HepG2 (cell line): ENCODE measurements around the gene TNC. TPM values are rescaled to one million over a fixed set of nuclear protein-coding genes. Genes with fewer than 3 reads are reported as not detected.

Experiments
- ATAC-seq: fragments of 200-7000 bp; cut with Tn5 transposase; 3 replicates; pipeline ENCODE4 v1.9.1; 2020; ENCODE audit warnings: mild to moderate bottlenecking, moderate library complexity
- BruUV-seq: library from RNA; stranded (reverse); fragments of 400-500 nt; replicated peaks from 2 replicates; lab custom pipeline; 2021; lab: Mats Ljungman, UMichigan
- CTCF ChIA-PET: fragments of 300-600 bp; formaldehyde crosslinking; extraction: SDS; loops from one replicate; lab custom pipeline; 2021; ENCODE audit warnings: low total read pairs, inconsistent platforms, low intra/inter-chr PET ratio; lab: Yijun Ruan, JAX
- POLR2A ChIA-PET: fragments of 350-600 bp; sonication (Branson Sonifier 250); formaldehyde crosslinking; loops from one replicate; lab custom pipeline; 2020; ENCODE audit warnings: antibody characterized with exemption, inconsistent platforms; lab: Yijun Ruan, JAX
- DNase-seq: peaks from one replicate; pipeline ENCODE4 v3.0.0-alpha.2; 2015; ENCODE audit warnings: low spot score
- FAIRE-seq: peaks from 3 replicates; lab custom pipeline; 2011; peaks lifted over from hg19 to GRCh38; lab: Jason Lieb, UNC
- H2AFZ ChIP-seq: one replicate; pipeline ENCODE4 v1.6.1; 2011; ENCODE audit warnings: low read length, inconsistent platforms
- H3K27ac ChIP-seq: fragments of 300-600 bp; 3 replicates; pipeline ENCODE4 v1.8.0; 2011; ENCODE audit warnings: mixed run types, mild to moderate bottlenecking, mixed read lengths, low read length, inconsistent platforms; ENCODE audit not compliant: insufficient read depth; ENCODE audit errors: extremely low read length
- H3K27me3 ChIP-seq, 2 experiments: fragments of 200-600 bp in 1 of 2; 2 replicates in 1 of 2; 3 replicates in 1 of 2; pipeline versions ENCODE4 v1.6.0 to v1.8.0; 2011; ENCODE audit warnings: low read length in 2 of 2, mild to moderate bottlenecking in 2 of 2, moderate library complexity in 2 of 2, inconsistent platforms in 1 of 2; ENCODE audit not compliant: insufficient read depth in 2 of 2, control insufficient read depth in 1 of 2
- H3K36me3 ChIP-seq, 2 experiments: fragments of 200-600 bp in 1 of 2; replicated peaks in 1 of 2; 2 replicates in 1 of 2; 3 replicates in 1 of 2; pipeline versions ENCODE4 v1.5.1 to v1.8.0; 2011; ENCODE audit warnings: low read length in 2 of 2, inconsistent platforms in 1 of 2; ENCODE audit not compliant: insufficient read depth in 2 of 2, control insufficient read depth in 1 of 2
- H3K4me1 ChIP-seq: 2 replicates; pipeline ENCODE4 v1.5.1; 2012; ENCODE audit warnings: low read length, inconsistent platforms; ENCODE audit not compliant: insufficient read depth
- H3K4me2 ChIP-seq: 2 replicates; pipeline ENCODE4 v1.6.0; 2011; ENCODE audit warnings: low read depth, low read length, inconsistent platforms
- H3K4me3 ChIP-seq, 3 experiments: fragments of 200-600 bp in 1 of 3; sonication (generic), shearing (Covaris generic) in 1 of 3; replicated peaks in 1 of 3; 2 replicates each; pipeline ENCODE4 v1.5.1; 2011 to 2016; ENCODE audit warnings: low read length in 3 of 3, inconsistent platforms in 2 of 3, low read depth in 2 of 3, mild to moderate bottlenecking in 2 of 3, control low read depth in 1 of 3, mixed read lengths in 1 of 3; ENCODE audit not compliant: insufficient read depth in 1 of 3
- H3K79me2 ChIP-seq: one replicate; pipeline ENCODE4 v1.6.1; 2011; ENCODE audit warnings: low read length, inconsistent platforms; ENCODE audit not compliant: insufficient read depth
- H3K9ac ChIP-seq: 2 replicates; pipeline ENCODE4 v1.6.0; 2011; ENCODE audit warnings: mild to moderate bottlenecking, low read depth, low read length, inconsistent platforms; ENCODE audit not compliant: insufficient read depth
- H3K9me3 ChIP-seq: 2 replicates; pipeline ENCODE4 v1.5.1; 2012; ENCODE audit warnings: mild to moderate bottlenecking, low read length
- H4K20me1 ChIP-seq: 2 replicates; pipeline ENCODE4 v1.6.0; 2011; ENCODE audit warnings: inconsistent platforms, mild to moderate bottlenecking, low read length, moderate library complexity; ENCODE audit not compliant: insufficient read depth
- BATF2 ChIP-seq: sonication (generic); formaldehyde crosslinking; IDR thresholded peaks from 2 replicates; pipeline ENCODE4 v1.8.0; 2022; ENCODE audit warnings: mild to moderate bottlenecking, missing genetic modification reagents, moderate library complexity
- DMAP1 ChIP-seq: IDR thresholded peaks from 2 replicates; pipeline ENCODE4 v1.6.1; 2016
- ELF3 ChIP-seq: IDR thresholded peaks from 2 replicates; pipeline ENCODE4 v1.6.1; 2016; ENCODE audit warnings: missing genetic modification reagents, missing compliant biosample characterization
- FIP1L1 ChIP-seq: fragments of 200-400 bp; formaldehyde crosslinking; IDR thresholded peaks from 2 replicates; pipeline ENCODE4 v1.6.1; 2018; ENCODE audit warnings: low read depth, mild to moderate bottlenecking, low read length, moderate library complexity, borderline replicate concordance; ENCODE audit not compliant: insufficient read depth
- FOSL2 ChIP-seq: sonication (generic); formaldehyde crosslinking; IDR thresholded peaks from 2 replicates; pipeline ENCODE4 v1.4.0; 2020; ENCODE audit warnings: missing genetic modification reagents
- HNF4G ChIP-seq, 2 experiments: sonication (generic) in 1 of 2; formaldehyde crosslinking in 1 of 2; IDR thresholded peaks; 2 replicates each; pipeline versions ENCODE4 v1.4.0 to v1.6.1; 2011 to 2020; ENCODE audit warnings: borderline replicate concordance in 2 of 2, low read depth in 2 of 2, mild to moderate bottlenecking in 2 of 2, low read length in 1 of 2, missing genetic modification reagents in 1 of 2, moderate library complexity in 1 of 2
- MAFG ChIP-seq: sonication (generic); formaldehyde crosslinking; IDR thresholded peaks from 2 replicates; pipeline ENCODE4 v1.5.1; 2020; ENCODE audit warnings: mild to moderate bottlenecking, missing genetic modification reagents
- MNT ChIP-seq: fragments of 450-650 bp; IDR thresholded peaks from 2 replicates; pipeline ENCODE4 v1.6.1; 2016
- RBFOX2 ChIP-seq: fragments of 200-400 bp; formaldehyde crosslinking; IDR thresholded peaks from 2 replicates; pipeline ENCODE4 v1.6.1; 2017; ENCODE audit warnings: low read depth, mild to moderate bottlenecking, low read length
- RORA ChIP-seq: sonication (generic); formaldehyde crosslinking; IDR thresholded peaks from 2 replicates; pipeline ENCODE4 v1.5.0; 2020; ENCODE audit warnings: mild to moderate bottlenecking, missing genetic modification reagents, moderate library complexity
- SNAPC5 ChIP-seq: sonication (generic); formaldehyde crosslinking; IDR thresholded peaks from 2 replicates; pipeline ENCODE4 v1.8.1; 2023; ENCODE audit warnings: mild to moderate bottlenecking, missing genetic modification reagents, borderline replicate concordance
- SRF ChIP-seq: IDR thresholded peaks from 2 replicates; pipeline ENCODE4 v1.6.1; 2011; ENCODE audit warnings: mild to moderate bottlenecking, low read depth, low read length, moderate library complexity
- TAF15 ChIP-seq: fragments of 200-400 bp; formaldehyde crosslinking; IDR thresholded peaks from one replicate; pipeline ENCODE4 v1.6.1; 2018; ENCODE audit warnings: mild to moderate bottlenecking, low read depth, low read length; ENCODE audit not compliant: poor library complexity, severe bottlenecking
- TEAD2 ChIP-seq: sonication (generic); formaldehyde crosslinking; IDR thresholded peaks from 2 replicates; pipeline ENCODE4 v1.9.0; 2021; ENCODE audit warnings: missing genetic modification reagents
- ZNF205 ChIP-seq: IDR thresholded peaks from 2 replicates; pipeline ENCODE4 v1.6.1; 2018; ENCODE audit warnings: missing biosample characterization, missing genetic modification reagents
- ZNF382 ChIP-seq: sonication (generic); formaldehyde crosslinking; IDR thresholded peaks from 2 replicates; pipeline ENCODE4 v1.5.0; 2020; ENCODE audit warnings: missing genetic modification reagents, mild to moderate bottlenecking, borderline replicate concordance
- ZNF772 ChIP-seq: sonication (generic); formaldehyde crosslinking; IDR thresholded peaks from 2 replicates; pipeline ENCODE4 v1.5.0; 2020; ENCODE audit warnings: mild to moderate bottlenecking, missing genetic modification reagents
- ZNF891 ChIP-seq: sonication (generic); formaldehyde crosslinking; IDR thresholded peaks from 2 replicates; pipeline ENCODE4 v1.5.0; 2020; ENCODE audit warnings: mild to moderate bottlenecking, missing genetic modification reagents
- WGBS: methylation state at CpG from one replicate; pipeline ENCODE4 v1.1.6; 2017; ENCODE audit warnings: low lambda C conversion rate; 5-methylcytosine and 5-hydroxymethylcytosine counted together
- in situ Hi-C: cut with HindIII; loops from 2 replicates; pipeline ENCODE4 v1.10.0; 2017; ENCODE audit warnings: low pct_unique_long_range_greater_than_20kb; ENCODE audit not compliant: extremely low pct_ligation_motif_present
- intact Hi-C: fragments of 100-400 bp; cut with micrococcal nuclease; formaldehyde crosslinking; loops from one replicate; pipeline ENCODE4 v1.10.0; 2022; ENCODE audit not compliant: unreplicated experiment
- polyA plus RNA-seq, 8 experiments: library from polyadenylated mRNA; depleted of rRNA in 3 of 8; stranded (reverse) in 7 of 8; unstranded in 1 of 8; fragments of >200 nt; fragmentation: Illumina TruSeq in 4 of 8; extraction: Trizol in 4 of 8; gene quantifications; 2 replicates each; pipeline versions ENCODE4 v1.2.1 to v1.2.3, GENCODE V29; 2011 to 2016; ENCODE audit warnings: low read depth in 4 of 8, missing spikeins in 1 of 8, mixed read lengths in 1 of 8; ENCODE audit not compliant: insufficient read depth in 1 of 8
- total RNA-seq, 5 experiments: library from RNA; depleted of rRNA; stranded (reverse); fragments of >200 nt; fragmentation: Illumina TruSeq; extraction: Trizol; gene quantifications; 2 replicates each; pipeline ENCODE4 v1.2.3, GENCODE V29; 2016; ENCODE audit warnings: low read depth in 1 of 5

Gene TNC
- total and polyA plus RNA-seq, 2 of the 13 experiments (the other 11 are each of a cell fraction or from before 2014, with no cell fraction given): not detected

DNA sequence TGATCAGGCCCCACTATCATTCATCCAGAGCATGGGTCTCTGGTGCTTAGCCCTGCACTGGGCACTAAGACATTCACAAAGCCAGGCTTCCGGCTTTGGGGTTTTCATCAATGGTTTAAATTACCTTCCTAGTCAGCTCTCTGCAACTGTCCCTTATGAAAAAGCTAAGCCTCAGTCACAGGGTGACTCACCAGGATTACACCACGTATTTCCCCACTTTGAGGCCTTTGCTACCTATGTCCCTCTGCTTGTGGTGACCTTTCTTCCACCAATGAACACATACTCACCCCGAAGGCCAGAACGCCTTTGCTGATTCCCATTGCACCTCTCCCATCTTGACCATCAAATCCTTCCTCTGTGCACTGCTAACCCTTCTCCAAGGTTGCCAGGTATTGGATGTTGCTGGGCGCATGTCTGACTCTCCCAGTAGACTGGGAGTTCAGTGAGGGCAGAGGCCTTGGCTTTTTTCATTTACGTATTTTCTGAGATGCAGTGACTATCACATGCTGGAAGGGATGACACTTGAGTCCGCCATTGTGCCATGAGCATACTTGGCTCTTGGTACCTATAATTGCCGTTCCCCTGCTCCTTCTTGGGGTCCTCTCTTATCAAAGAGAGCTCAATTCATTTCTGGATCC is 128.9 kb downstream of the TNC start:
- DNase-seq: no peak
- ATAC-seq: no peak

GRCh38 chr9:114987116-114987515 is 130.8 kb downstream of the TNC start:
- in situ Hi-C loops: no loop called here
- FAIRE-seq (no peak), ATAC-seq (no peak), DNase-seq (peak; percentile 2)
- WGBS: 31% methylated on average over 1 of the region's 1 CpG
- POLR2A ChIA-PET: no interaction called here
- no peaks in the 10 kb centered on the region for H3K9me3 ChIP-seq
- no peak overlapping the region for H2AFZ ChIP-seq
- no peaks in the 10 kb centered on the region for H3K4me1 ChIP-seq
- intact Hi-C loops: no loop called here
- no peaks in the 10 kb centered on the region for H3K36me3 ChIP-seq
- no peak overlapping the region for H3K4me3 ChIP-seq
- H3K79me2 ChIP-seq: no peaks in the 10 kb centered on the region
- no peak overlapping the region for H3K27ac ChIP-seq
- H3K9ac ChIP-seq: no peak overlapping the region
- H4K20me1 ChIP-seq: no peaks in the 10 kb centered on the region
- BruUV-seq: no TSS peak
- CTCF ChIA-PET: interaction anchor here (0.7 kb wide), 1 partner anchor 502 kb away, joined by 3 read pairs; no protein-coding TSS in a partner anchor
- H3K4me2 ChIP-seq: no peak overlapping the region
- peaks cover 0 to 5% of the 10 kb centered on the region in 2 experiments; a peak in 1 of 5 replicates for H3K27me3 ChIP-seq
- no peak for TF ChIP-seq FIP1L1
- TF ChIP-seq TEAD2 (CRISPR knock-in tag): no peak
- no peak for TF ChIP-seq HNF4G (IDR thresholded peaks at IDR 0.05; ENCODE audit: borderline replicate concordance, low read depth, low read length)
- no peak for TF ChIP-seq HNF4G (CRISPR knock-in tag; IDR thresholded peaks at IDR 0.05; ENCODE audit: borderline replicate concordance, low read depth)
- no peak for TF ChIP-seq BATF2
- TF ChIP-seq MNT: no peak
- TF ChIP-seq ZNF772 (CRISPR knock-in tag): no peak
- no peak for TF ChIP-seq MAFG (CRISPR knock-in tag)
- no peak for TF ChIP-seq DMAP1 (CRISPR knock-in tag)
- TF ChIP-seq RBFOX2: no peak
- no peak for TF ChIP-seq ZNF382
- TF ChIP-seq ZNF891 (CRISPR knock-in tag): no peak
- TF ChIP-seq TAF15: no peak
- TF ChIP-seq SRF: no peak
- TF ChIP-seq RORA (CRISPR knock-in tag): no peak
- no peak for TF ChIP-seq SNAPC5 (CRISPR knock-in tag)
- TF ChIP-seq ZNF205 (CRISPR knock-in tag): no peak

More for the DNA sequence above, 128.9 kb downstream of the TNC start:
- Histone ChIP-seq H3K4me1 (no peaks in the 10 kb centered on the region), H3K36me3 (no peaks in the 10 kb centered on the region), H4K20me1 (no peaks in the 10 kb centered on the region), H3K4me3 (no peak overlapping the region), H3K9me3 (no peaks in the 10 kb centered on the region), H3K9ac (no peak overlapping the region), H3K79me2 (no peaks in the 10 kb centered on the region), H3K27me3 (peaks cover 0 to 9% of the 10 kb centered on the region in 2 experiments; a peak in 1 of 5 replicates), H3K27ac (no peak overlapping the region), H3K4me2 (no peak overlapping the region), H2AFZ (no peak overlapping the region)
- in situ Hi-C loops (no loop called here), intact Hi-C loops (no loop called here)
- no peak for FAIRE-seq
- 11% methylated on average over 7 of the region's 8 CpGs for WGBS
- ChIA-PET POLR2A (no interaction called here), CTCF (no interaction called here)
- TF ChIP-seq ELF3 (no peak), FOSL2 (CRISPR knock-in tag) (0 out of 2 replicates have a peak, but pooled peaks have one; percentile 26)
- BruUV-seq: no TSS peak
